Muscle layer of colon (tissue), 2 donors: Measurements from ENCODE around the gene HCN1.

Experiments
- H3K27ac ChIP-seq: one replicate; pipeline ENCODE4 v1.7.0; 2013; ENCODE audit warnings: low read depth, mild to moderate bottlenecking, low read length, moderate library complexity
- H3K27me3 ChIP-seq, 2 donors: one replicate each; pipeline ENCODE4 v1.7.0; 2013; ENCODE audit warnings: low read length in 2 of 2, mild to moderate bottlenecking in 2 of 2; ENCODE audit not compliant: insufficient read depth in 2 of 2, control insufficient read depth in 1 of 2
- H3K36me3 ChIP-seq: one replicate; pipeline ENCODE4 v1.7.0; 2013; ENCODE audit warnings: mild to moderate bottlenecking, low read length; ENCODE audit not compliant: insufficient read depth
- H3K4me1 ChIP-seq: one replicate; pipeline ENCODE4 v1.7.0; 2013; ENCODE audit warnings: mild to moderate bottlenecking, low read length; ENCODE audit not compliant: insufficient read depth
- H3K4me3 ChIP-seq, 2 donors: one replicate each; pipeline ENCODE4 v1.7.0; 2013; ENCODE audit warnings: low read length in 2 of 2, low read depth in 1 of 2, mild to moderate bottlenecking in 1 of 2, moderate library complexity in 1 of 2
- H3K9ac ChIP-seq: one replicate; pipeline ENCODE4 v1.7.0; 2013; ENCODE audit warnings: low read length
- H3K9me3 ChIP-seq: one replicate; pipeline ENCODE4 v1.7.0; 2013; ENCODE audit warnings: mild to moderate bottlenecking, low read length
- donor health status: abdominal sarcoma.
- donor health status: Adenocarcinoma of cecum.

The HCN1 gene

GRCh38 chr5:45414620-45415573 is 281.3 kb downstream of the HCN1 start:
- H3K27ac ChIP-seq = no peak overlapping the region
- no peak overlapping the region for H3K4me3 ChIP-seq

GRCh38 chr5:45411971-45412612 is 284.1 kb downstream of the HCN1 start:
- no peak overlapping the region for H3K9ac ChIP-seq
- H3K27ac ChIP-seq = no peak overlapping the region
- no peaks in the 10 kb centered on the region for H3K9me3 ChIP-seq
- no peaks in the 10 kb centered on the region for H3K4me1 ChIP-seq
- H3K4me3 ChIP-seq = no peak overlapping the region
- H3K36me3 ChIP-seq = no peaks in the 10 kb centered on the region
- H3K27me3 ChIP-seq = no peaks in the 10 kb centered on the region

More at GRCh38 chr5:45414620-45415573, 281.3 kb downstream of the HCN1 start:
- Histone ChIP-seq H3K4me1 (no peaks in the 10 kb centered on the region), H3K9ac (no peak overlapping the region), H3K27me3 (no peaks in the 10 kb centered on the region), H3K9me3 (no peaks in the 10 kb centered on the region), H3K36me3 (no peaks in the 10 kb centered on the region)

GRCh38 chr5:45410304-45410995 is 285.7 kb downstream of the HCN1 start:
- Histone ChIP-seq H3K9me3 (no peaks in the 10 kb centered on the region), H3K4me1 (no peaks in the 10 kb centered on the region), H3K36me3 (no peaks in the 10 kb centered on the region), H3K27me3 (no peaks in the 10 kb centered on the region), H3K27ac (no peak overlapping the region), H3K9ac (no peak overlapping the region), H3K4me3 (no peak overlapping the region)

- Histone ChIP-seq H3K36me3 (no peaks in the 10 kb centered on the region), H3K4me3 (no peak overlapping the region), H3K27ac (no peak overlapping the region), H3K9me3 (no peaks in the 10 kb centered on the region), H3K9ac (no peak overlapping the region), H3K4me1 (no peaks in the 10 kb centered on the region), H3K27me3 (no peaks in the 10 kb centered on the region)
Measured at GRCh38 chr5:45408067-45408466, 288.1 kb downstream of the HCN1 start.

GRCh38 chr5:45402804-45403455 is 293.2 kb downstream of the HCN1 start:
- Histone ChIP-seq H3K27ac (no peak overlapping the region), H3K4me3 (no peak overlapping the region), H3K36me3 (no peaks in the 10 kb centered on the region), H3K27me3 (no peaks in the 10 kb centered on the region), H3K9ac (no peak overlapping the region), H3K9me3 (no peaks in the 10 kb centered on the region), H3K4me1 (no peaks in the 10 kb centered on the region)

GRCh38 chr5:45399041-45399440 is 297.1 kb downstream of the HCN1 start:
- Histone ChIP-seq H3K36me3 (no peaks in the 10 kb centered on the region), H3K27ac (no peak overlapping the region), H3K27me3 (no peaks in the 10 kb centered on the region), H3K4me3 (no peak overlapping the region), H3K9me3 (no peaks in the 10 kb centered on the region), H3K4me1 (no peaks in the 10 kb centered on the region), H3K9ac (no peak overlapping the region)

GRCh38 chr5:45385321-45386058 is 310.7 kb downstream of the HCN1 start:
- no peaks in the 10 kb centered on the region for H3K36me3 ChIP-seq
- no peak overlapping the region for H3K4me3 ChIP-seq
- no peaks in the 10 kb centered on the region for H3K27me3 ChIP-seq
- H3K4me1 ChIP-seq = no peaks in the 10 kb centered on the region
- H3K27ac ChIP-seq = no peak overlapping the region
- H3K9ac ChIP-seq = no peak overlapping the region
- no peaks in the 10 kb centered on the region for H3K9me3 ChIP-seq

- H3K27me3 ChIP-seq = no peaks in the 10 kb centered on the region
Measured at GRCh38 chr5:45383985-45384384, 312.2 kb downstream of the HCN1 start.

GRCh38 chr5:45382583-45382982 is 313.6 kb downstream of the HCN1 start:
- Histone ChIP-seq H3K36me3 (no peaks in the 10 kb centered on the region), H3K27ac (no peak overlapping the region), H3K9ac (no peak overlapping the region), H3K9me3 (no peaks in the 10 kb centered on the region), H3K27me3 (no peaks in the 10 kb centered on the region), H3K4me3 (no peak overlapping the region), H3K4me1 (no peaks in the 10 kb centered on the region)

More at GRCh38 chr5:45383985-45384384, 312.2 kb downstream of the HCN1 start:
- Histone ChIP-seq H3K36me3 (no peaks in the 10 kb centered on the region), H3K4me1 (no peaks in the 10 kb centered on the region), H3K4me3 (no peak overlapping the region), H3K9ac (no peak overlapping the region), H3K9me3 (no peaks in the 10 kb centered on the region), H3K27ac (no peak overlapping the region)

GRCh38 chr5:45376417-45376816 is 319.8 kb downstream of the HCN1 start:
- Histone ChIP-seq H3K27ac (no peak overlapping the region), H3K36me3 (no peaks in the 10 kb centered on the region), H3K4me3 (no peak overlapping the region), H3K9me3 (no peaks in the 10 kb centered on the region), H3K4me1 (no peaks in the 10 kb centered on the region), H3K9ac (no peak overlapping the region), H3K27me3 (no peaks in the 10 kb centered on the region)
